K562 (cell line): ENCODE results near the gene CCDC87. TPM values are rescaled to one million over a fixed set of nuclear protein-coding genes. Genes with fewer than 3 reads are reported as not detected.

Experiments used
- ATAC-seq: fragments of 200-7000 bp; cut with Tn5 transposase; 3 replicates; pipeline ENCODE4 v1.9.1; 2020; ENCODE audit warnings: moderate library complexity
- BruUV-seq: library from RNA; stranded (reverse); fragments of 400-500 nt; replicated peaks from 2 replicates; lab custom pipeline; 2021; lab: Mats Ljungman, UMichigan
- CTCF ChIA-PET: fragments of 300-600 bp; formaldehyde crosslinking; extraction: SDS; loops from one replicate; lab custom pipeline; 2021; ENCODE audit warnings: low intra/inter-chr PET ratio; lab: Yijun Ruan, JAX
- POLR2A ChIA-PET: fragments of 300-600, 350-650 bp; sonication (Branson Sonifier 250); formaldehyde crosslinking; extraction: SDS; loops from one replicate; lab custom pipeline; 2021; ENCODE audit warnings: antibody characterized with exemption, inconsistent platforms; lab: Yijun Ruan, JAX
- DNase-seq, 4 experiments: peaks; one replicate each; pipeline versions ENCODE4 v3.0.0 to v3.0.0-alpha.2; 2011 to 2018; ENCODE audit warnings: low spot score in 3 of 4, mixed read lengths in 3 of 4; ENCODE audit errors: extremely low read depth in 1 of 4
- FAIRE-seq: peaks from 2 replicates; lab custom pipeline; 2011; peaks lifted over from hg19 to GRCh38; lab: Jason Lieb, UNC
- H2AFZ ChIP-seq: 2 replicates; pipeline ENCODE4 v1.6.0; 2011; ENCODE audit warnings: low read depth, low read length, control low read depth, inconsistent platforms
- H3K27ac ChIP-seq: fragments of 200-600 bp; 3 replicates; pipeline ENCODE4 v1.8.0; 2011; ENCODE audit warnings: low read depth, mild to moderate bottlenecking, control low read depth, inconsistent platforms, low read length, moderate library complexity, mixed read lengths; ENCODE audit errors: extremely low read depth
- H3K27me3 ChIP-seq, 2 experiments: fragments of 300-600 bp in 1 of 2; 2 replicates in 1 of 2; 3 replicates in 1 of 2; pipeline versions ENCODE4 v1.6.0 to v1.8.0; 2011; ENCODE audit warnings: inconsistent platforms in 2 of 2, low read length in 2 of 2, mild to moderate bottlenecking in 1 of 2, mixed read lengths in 1 of 2, moderate library complexity in 1 of 2; ENCODE audit not compliant: control insufficient read depth in 2 of 2, insufficient read depth in 2 of 2
- H3K36me3 ChIP-seq: fragments of 300-600 bp; 3 replicates; pipeline ENCODE4 v1.8.0; 2011; ENCODE audit warnings: mild to moderate bottlenecking, low read length, inconsistent platforms; ENCODE audit not compliant: control insufficient read depth, insufficient read depth
- H3K4me1 ChIP-seq, 2 experiments: fragments of 200-600 bp in 1 of 2; replicated peaks in 1 of 2; 2 replicates in 1 of 2; 3 replicates in 1 of 2; pipeline versions ENCODE4 v1.5.1 to v1.8.0; 2011; ENCODE audit warnings: inconsistent platforms in 2 of 2, low read length in 2 of 2, mild to moderate bottlenecking in 1 of 2, mixed read lengths in 1 of 2, moderate library complexity in 1 of 2; ENCODE audit not compliant: control insufficient read depth in 2 of 2, insufficient read depth in 2 of 2
- H3K4me2 ChIP-seq: 2 replicates; pipeline ENCODE4 v1.6.1; 2011; ENCODE audit warnings: low read length, control low read depth, inconsistent platforms, mixed read lengths; ENCODE audit not compliant: insufficient read depth
- H3K4me3 ChIP-seq: fragments of 200-600 bp; sonication (generic), shearing (Covaris generic); 2 replicates; pipeline ENCODE4 v1.5.1; 2016; ENCODE audit warnings: control low read depth, inconsistent platforms
- H3K79me2 ChIP-seq: fragments of 200-600 bp; 3 replicates; pipeline ENCODE4 v1.8.0; 2011; ENCODE audit warnings: low read length, inconsistent platforms; ENCODE audit not compliant: control insufficient read depth, insufficient read depth
- H3K9ac ChIP-seq, 2 experiments: 2 replicates each; pipeline versions ENCODE4 v1.6.0 to v1.6.1; 2011; ENCODE audit warnings: low read depth in 2 of 2, low read length in 2 of 2, control low read depth in 1 of 2, inconsistent platforms in 1 of 2, mild to moderate bottlenecking in 1 of 2, mixed read lengths in 1 of 2; ENCODE audit not compliant: insufficient read depth in 1 of 2
- H3K9me1 ChIP-seq: one replicate; pipeline ENCODE4 v1.6.0; 2011; ENCODE audit warnings: inconsistent platforms, mild to moderate bottlenecking, low read length, moderate library complexity; ENCODE audit not compliant: control insufficient read depth, insufficient read depth
- H3K9me3 ChIP-seq: replicated peaks from 2 replicates; pipeline ENCODE4 v1.5.1; 2011; ENCODE audit warnings: low read depth, low read length, inconsistent platforms; ENCODE audit not compliant: control insufficient read depth, insufficient read depth
- H4K20me1 ChIP-seq: replicated peaks from 2 replicates; pipeline ENCODE4 v1.6.1; 2011; ENCODE audit warnings: low read length, inconsistent platforms, mixed read lengths; ENCODE audit not compliant: control insufficient read depth, insufficient read depth
- ARID1B ChIP-seq: fragments of 450-650 bp; IDR thresholded peaks from 2 replicates; pipeline ENCODE4 v1.6.1; 2016; ENCODE audit warnings: antibody characterized with exemption, mild to moderate bottlenecking, inconsistent platforms
- CBX1 ChIP-seq: sonication (generic); IDR thresholded peaks from 2 replicates; pipeline ENCODE4 v1.6.1; 2016; ENCODE audit warnings: antibody characterized with exemption, low read depth, mild to moderate bottlenecking
- CC2D1A ChIP-seq: fragments of 450-650 bp; IDR thresholded peaks from 2 replicates; pipeline ENCODE4 v1.6.1; 2017; ENCODE audit warnings: mild to moderate bottlenecking
- KAT7 ChIP-seq: sonication (generic); formaldehyde crosslinking; IDR thresholded peaks from 2 replicates; pipeline ENCODE4 v1.8.0; 2022; ENCODE audit warnings: missing genetic modification reagents, mild to moderate bottlenecking, borderline replicate concordance
- LCOR ChIP-seq: sonication (generic); formaldehyde crosslinking; IDR thresholded peaks from 2 replicates; pipeline ENCODE4 v1.8.0; 2022; ENCODE audit warnings: mild to moderate bottlenecking, missing genetic modification reagents
- MECOM ChIP-seq: fragments of 250-450 bp; sonication (Bioruptor Pico); IDR thresholded peaks from 2 replicates; pipeline ENCODE4 v1.8.0; 2022; ENCODE audit warnings: inconsistent platforms
- MTA2 ChIP-seq: fragments of 450-650 bp; IDR thresholded peaks from 2 replicates; pipeline ENCODE4 v1.6.1; 2016; ENCODE audit warnings: low read depth
- MXI1 ChIP-seq: IDR thresholded peaks from 2 replicates; pipeline ENCODE4 v1.6.1; 2011; ENCODE audit warnings: low read depth, mild to moderate bottlenecking, improper control_type of control experiment, low read length
- SMAD1 ChIP-seq: fragments of 150-350 bp; IDR thresholded peaks from 2 replicates; pipeline ENCODE4 v1.6.1; 2014; ENCODE audit warnings: low read length, low read depth; ENCODE audit not compliant: partially characterized antibody
- TBP ChIP-seq: optimal IDR thresholded peaks from 2 replicates; pipeline ENCODE3; 2011; ENCODE audit warnings: low read depth, low read length, improper control_type of control experiment
- ZBTB1 ChIP-seq: sonication (generic); formaldehyde crosslinking; IDR thresholded peaks from 2 replicates; pipeline ENCODE4 v1.8.1; 2023; ENCODE audit warnings: missing genetic modification reagents, low read depth, mild to moderate bottlenecking, borderline replicate concordance
- ZNF3 ChIP-seq: fragments of 250-450 bp; sonication (Bioruptor Pico); IDR thresholded peaks from 2 replicates; pipeline ENCODE4 v1.5.0; 2021; ENCODE audit warnings: mild to moderate bottlenecking, moderate library complexity
- ZNF589 ChIP-seq: fragments of 200-800 bp; sonication (Bioruptor generic); IDR thresholded peaks from 2 replicates; pipeline ENCODE4 v1.6.1; 2016; ENCODE audit warnings: low read depth, missing genetic modification characterization, missing compliant biosample characterization
- ZNF717 ChIP-seq: fragments of 250-450 bp; sonication (Bioruptor Pico); IDR thresholded peaks from 2 replicates; pipeline ENCODE4 v1.5.0; 2021
- WGBS: fragments of 100-300 bp; shearing (Covaris generic); methylation state at CpG from one replicate; pipeline ENCODE4 v1.1.6; 2016; ENCODE audit warnings: low coverage, mixed read lengths; ENCODE audit not compliant: insufficient coverage; ENCODE audit errors: missing lambda C conversion rate; 5-methylcytosine and 5-hydroxymethylcytosine counted together
- in situ Hi-C: fragments of 300-500 bp; cut with MboI; formaldehyde crosslinking; loops from 4 replicates; pipeline ENCODE4 v1.15.0; 2018; ENCODE audit warnings: inconsistent platforms, mixed read lengths
- intact Hi-C: fragments of 100-400 bp; cut with micrococcal nuclease; formaldehyde crosslinking; loops from 2 replicates; pipeline ENCODE4 v1.14.2; 2022
- polyA plus RNA-seq, 8 experiments: library from polyadenylated mRNA; depleted of rRNA in 4 of 8; stranded (reverse) in 5 of 8; unstranded in 3 of 8; fragments of >200 nt; fragmentation: Nextera tagmentation in 2 of 8; fragmentation: Illumina TruSeq in 1 of 8; extraction: Ambion mirVana in 2 of 8; extraction: Trizol in 1 of 8; gene quantifications; 2 replicates each; pipeline versions ENCODE4 v1.2.1 to v1.2.3, GENCODE V29; 2011 to 2014; ENCODE audit warnings: inconsistent platforms in 1 of 8, missing spikeins in 1 of 8
- total RNA-seq, 7 experiments: library from RNA; depleted of rRNA in 6 of 7; stranded (reverse); fragments of >200 nt in 6 of 7; fragmentation: Illumina TruSeq in 2 of 7; extraction: Trizol in 2 of 7; gene quantifications; 2 replicates each; pipeline versions ENCODE4 v1.2.1 to v1.2.3, GENCODE V29; 2011 to 2021; ENCODE audit warnings: low replicate concordance in 1 of 7
- TF ChIP-seq, protein P1 (sequence below): sonication (generic); formaldehyde crosslinking; IDR thresholded peaks from 2 replicates; pipeline ENCODE4 v1.9.0; 2022; ENCODE audit warnings: mild to moderate bottlenecking, missing genetic modification reagents
- TF ChIP-seq, protein P2 (sequence below): fragments of 250-450 bp; sonication (Bioruptor Pico); IDR thresholded peaks from 2 replicates; pipeline ENCODE4 v1.8.0; 2022; ENCODE audit warnings: moderate library complexity, mild to moderate bottlenecking, inconsistent platforms
- TF ChIP-seq, protein P3 (sequence below): fragments of 450-650 bp; IDR thresholded peaks from 2 replicates; pipeline ENCODE4 v1.6.1; 2016; ENCODE audit warnings: borderline replicate concordance
- TF ChIP-seq, protein P4 (sequence below): fragments of 450-650 bp; IDR thresholded peaks from 2 replicates; pipeline ENCODE4 v1.6.1; 2016; ENCODE audit warnings: low read depth, mild to moderate bottlenecking, moderate library complexity

CCDC87 gene
- total and polyA plus RNA-seq, 9 of the 15 experiments (the other 6 are each of a cell fraction or from before 2014, with no cell fraction given), result 0.03 to 0.44 (median 0.15) TPM; not detected in 1

DNA sequence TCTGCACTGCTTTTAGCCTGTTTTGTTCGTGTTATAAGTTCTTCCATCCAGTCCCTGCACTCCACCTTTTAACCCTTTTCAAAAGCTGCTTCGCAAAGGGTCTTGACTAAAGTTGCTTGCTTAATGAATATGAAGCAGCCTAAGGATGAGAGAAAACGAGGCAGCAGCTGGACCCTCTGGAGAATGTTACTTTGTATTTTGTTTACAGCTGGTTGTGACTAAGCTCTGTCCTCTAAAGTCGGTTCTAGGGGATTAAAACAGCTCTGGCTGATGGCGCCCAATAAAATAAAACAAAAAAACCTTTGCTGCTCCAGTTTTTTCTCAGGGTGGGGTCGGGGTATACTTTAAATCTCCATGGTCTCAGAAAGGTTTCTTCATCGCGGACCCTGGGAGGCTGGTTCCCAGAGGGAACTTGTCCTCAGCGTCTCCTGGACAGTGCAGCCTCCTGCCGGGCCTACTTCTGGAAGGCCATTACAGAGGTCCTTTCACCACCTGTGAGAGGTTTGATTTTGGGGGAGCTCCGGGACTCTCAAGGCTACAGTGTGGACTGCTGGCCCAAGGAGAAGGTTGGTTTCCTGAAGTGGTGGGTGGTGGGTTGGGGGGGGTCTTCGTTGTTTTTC is 44.8 kb upstream of the CCDC87 start:
- Histone ChIP-seq H3K4me2 (peak overlapping the region; percentile 70), H3K36me3 (peaks cover 65% of the 10 kb centered on the region), H3K79me2 (peaks cover 94% of the 10 kb centered on the region), H4K20me1 (peaks cover 40% of the 10 kb centered on the region), H3K4me1 (peaks cover 15 to 24% of the 10 kb centered on the region in 2 experiments), H3K4me3 (peak overlapping the region; percentile 73), H3K27me3 (no peaks in the 10 kb centered on the region), H2AFZ (peak overlapping the region; percentile 63), H3K9me3 (no peaks in the 10 kb centered on the region), H3K9ac (peak overlapping the region; percentile 89 to 96), H3K27ac (peak overlapping the region; percentile 96), H3K9me1 (peaks cover 6% of the 10 kb centered on the region)
- ATAC-seq, result peak; percentile 50
- intact Hi-C loops (no loop called here), in situ Hi-C loops (no loop called here)
- POLR2A ChIA-PET, result interaction anchor here (0.6 to 26.4 kb wide), 22 partner anchors 7 to 782 kb away, joined by 3 to 387 read pairs (median 4); partner anchors contain the start of genes CTSF, MRPL11, RBM14 and RBM4B
- 18% methylated on average over 12 of the region's 12 CpGs for WGBS
- BruUV-seq, result TSS peak; percentile 95
- FAIRE-seq, result no peak
- peak in 2 of 4 experiments; percentile 32 to 52 for DNase-seq
- CTCF ChIA-PET, result no interaction called here
- TF ChIP-seq ARID1B (0 out of 2 replicates have a peak, but pooled peaks have one; percentile 10), ZNF589 (no peak), CBX1 (no peak), ZNF3 (CRISPR knock-in tag) (0 out of 2 replicates have a peak, but pooled peaks have one; percentile 26), LCOR (CRISPR knock-in tag) (no peak; the same call in 1 of the 2 replicates), KAT7 (CRISPR knock-in tag) (peak; percentile 83; the same call in 1 of the 2 replicates), MTA2 (no peak), TBP (peak; percentile 11), SMAD1 (no peak), ZBTB1 (CRISPR knock-in tag) (0 out of 2 replicates have a peak, but pooled peaks have one; percentile 36), CC2D1A (peak; percentile 10; the same call in 1 of the 2 replicates), ZNF717 (no peak), MXI1 (no peak), MECOM (CRISPR knock-in tag) (0 out of 2 replicates have a peak, but pooled peaks have one; percentile 44)
- TF ChIP-seq, protein P1, sequence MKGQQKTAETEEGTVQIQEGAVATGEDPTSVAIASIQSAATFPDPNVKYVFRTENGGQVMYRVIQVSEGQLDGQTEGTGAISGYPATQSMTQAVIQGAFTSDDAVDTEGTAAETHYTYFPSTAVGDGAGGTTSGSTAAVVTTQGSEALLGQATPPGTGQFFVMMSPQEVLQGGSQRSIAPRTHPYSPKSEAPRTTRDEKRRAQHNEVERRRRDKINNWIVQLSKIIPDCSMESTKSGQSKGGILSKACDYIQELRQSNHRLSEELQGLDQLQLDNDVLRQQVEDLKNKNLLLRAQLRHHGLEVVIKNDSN, result no peak
- TF ChIP-seq, protein P2, sequence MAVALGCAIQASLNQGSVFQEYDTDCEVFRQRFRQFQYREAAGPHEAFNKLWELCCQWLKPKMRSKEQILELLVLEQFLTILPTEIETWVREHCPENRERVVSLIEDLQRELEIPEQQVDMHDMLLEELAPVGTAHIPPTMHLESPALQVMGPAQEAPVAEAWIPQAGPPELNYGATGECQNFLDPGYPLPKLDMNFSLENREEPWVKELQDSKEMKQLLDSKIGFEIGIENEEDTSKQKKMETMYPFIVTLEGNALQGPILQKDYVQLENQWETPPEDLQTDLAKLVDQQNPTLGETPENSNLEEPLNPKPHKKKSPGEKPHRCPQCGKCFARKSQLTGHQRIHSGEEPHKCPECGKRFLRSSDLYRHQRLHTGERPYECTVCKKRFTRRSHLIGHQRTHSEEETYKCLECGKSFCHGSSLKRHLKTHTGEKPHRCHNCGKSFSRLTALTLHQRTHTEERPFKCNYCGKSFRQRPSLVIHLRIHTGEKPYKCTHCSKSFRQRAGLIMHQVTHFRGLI, result no peak
- TF ChIP-seq, protein P3, sequence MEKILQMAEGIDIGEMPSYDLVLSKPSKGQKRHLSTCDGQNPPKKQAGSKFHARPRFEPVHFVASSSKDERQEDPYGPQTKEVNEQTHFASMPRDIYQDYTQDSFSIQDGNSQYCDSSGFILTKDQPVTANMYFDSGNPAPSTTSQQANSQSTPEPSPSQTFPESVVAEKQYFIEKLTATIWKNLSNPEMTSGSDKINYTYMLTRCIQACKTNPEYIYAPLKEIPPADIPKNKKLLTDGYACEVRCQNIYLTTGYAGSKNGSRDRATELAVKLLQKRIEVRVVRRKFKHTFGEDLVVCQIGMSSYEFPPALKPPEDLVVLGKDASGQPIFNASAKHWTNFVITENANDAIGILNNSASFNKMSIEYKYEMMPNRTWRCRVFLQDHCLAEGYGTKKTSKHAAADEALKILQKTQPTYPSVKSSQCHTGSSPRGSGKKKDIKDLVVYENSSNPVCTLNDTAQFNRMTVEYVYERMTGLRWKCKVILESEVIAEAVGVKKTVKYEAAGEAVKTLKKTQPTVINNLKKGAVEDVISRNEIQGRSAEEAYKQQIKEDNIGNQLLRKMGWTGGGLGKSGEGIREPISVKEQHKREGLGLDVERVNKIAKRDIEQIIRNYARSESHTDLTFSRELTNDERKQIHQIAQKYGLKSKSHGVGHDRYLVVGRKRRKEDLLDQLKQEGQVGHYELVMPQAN, result 0 out of 2 replicates have a peak, but pooled peaks have one; percentile 54
- TF ChIP-seq, protein P4, sequence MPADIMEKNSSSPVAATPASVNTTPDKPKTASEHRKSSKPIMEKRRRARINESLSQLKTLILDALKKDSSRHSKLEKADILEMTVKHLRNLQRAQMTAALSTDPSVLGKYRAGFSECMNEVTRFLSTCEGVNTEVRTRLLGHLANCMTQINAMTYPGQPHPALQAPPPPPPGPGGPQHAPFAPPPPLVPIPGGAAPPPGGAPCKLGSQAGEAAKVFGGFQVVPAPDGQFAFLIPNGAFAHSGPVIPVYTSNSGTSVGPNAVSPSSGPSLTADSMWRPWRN, result no peak
